MM.1S (cell line): Measurements from ENCODE around the gene PTPRG.

Experiments used
- CTCF ChIP-seq: fragments of 300-600 bp; sonication (generic); IDR thresholded peaks from 2 replicates; pipeline ENCODE4 v1.5.1; 2016; ENCODE audit warnings: antibody characterized with exemption, low read length, mixed read lengths
- EZH2 ChIP-seq: fragments of 300-600 bp; sonication (generic); optimal IDR thresholded peaks from 2 replicates; pipeline ENCODE3; 2017; ENCODE audit warnings: low read depth, mild to moderate bottlenecking, antibody characterized with exemption, low read length, mixed read lengths

GRCh38 chr3:62068337-62068736 lies 507.0 kb downstream of the PTPRG start:
- TF ChIP-seq EZH2 (no peak), CTCF (no peak)
